C4-2B (cell line): ENCODE data around the gene SHF.

Source experiments
- CTCF ChIP-seq: fragments of 450-650 bp; conservative IDR thresholded peaks from 2 replicates; pipeline ENCODE4 v1.5.1; 2017; ENCODE audit warnings: mild to moderate bottlenecking
- ZFX ChIP-seq: fragments of 450-650 bp; IDR thresholded peaks from 2 replicates; pipeline ENCODE4 v1.6.1; 2017

GRCh38 chr15:45148076-45149059 lies 39.4 kb downstream of the SHF start:
- no peak for TF ChIP-seq CTCF
- TF ChIP-seq ZFX, result no peak
